Prostate gland (tissue), 2 donors: Measurements from ENCODE around the gene CLDN10.

Experiments
- CTCF ChIP-seq, 4 experiments: fragments of 200-600 bp in 2 of 4; fragments of 450-650 bp in 2 of 4; sonication (generic) in 2 of 4; IDR thresholded peaks; 1 replicate in 3 of 4; 2 replicates in 1 of 4; pipeline ENCODE4 v1.5.1; 2016 to 2019; ENCODE audit warnings: antibody characterized with exemption in 4 of 4, mild to moderate bottlenecking in 2 of 4, moderate library complexity in 2 of 4
- POLR2A ChIP-seq: fragments of 450-650 bp; IDR thresholded peaks from one replicate; pipeline ENCODE4 v1.6.1; 2016; ENCODE audit warnings: antibody characterized with exemption, mild to moderate bottlenecking
- POLR2AphosphoS5 ChIP-seq: sonication (generic); formaldehyde crosslinking; IDR thresholded peaks from one replicate; pipeline ENCODE4 v1.6.1; 2017; ENCODE audit warnings: antibody characterized with exemption

- TF ChIP-seq CTCF (IDR thresholded peaks at IDR 0.05), result no peak
- TF ChIP-seq POLR2A, result no peak
- TF ChIP-seq POLR2AphosphoS5, result no peak
Observed at GRCh38 chr13:95509521-95510310, 42.8 kb upstream of the CLDN10 start.
